ENCODE results near the gene AVEN.

AVEN gene

DNA sequence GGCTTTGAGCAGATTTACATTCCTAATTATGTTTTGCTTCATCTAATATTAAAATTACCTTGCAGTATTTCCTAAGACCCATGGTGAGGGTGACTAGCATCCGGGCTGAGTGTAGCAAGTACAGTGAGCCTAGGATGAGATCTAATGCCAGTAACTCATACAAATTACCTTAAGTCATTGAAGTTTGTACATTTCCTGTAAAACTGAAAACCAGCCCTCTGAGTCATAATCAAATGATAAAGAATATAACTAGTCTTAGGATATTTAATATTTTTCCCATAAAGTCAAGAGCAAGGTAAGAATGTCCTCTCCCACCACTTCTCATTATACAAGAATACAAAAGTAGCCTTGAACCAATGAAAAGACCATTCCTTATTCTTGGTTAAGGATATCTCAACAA lies 125.5 kb downstream of the AVEN start:
- no peak for DNase-seq (ENCODE audit: low spot score)

DNA sequence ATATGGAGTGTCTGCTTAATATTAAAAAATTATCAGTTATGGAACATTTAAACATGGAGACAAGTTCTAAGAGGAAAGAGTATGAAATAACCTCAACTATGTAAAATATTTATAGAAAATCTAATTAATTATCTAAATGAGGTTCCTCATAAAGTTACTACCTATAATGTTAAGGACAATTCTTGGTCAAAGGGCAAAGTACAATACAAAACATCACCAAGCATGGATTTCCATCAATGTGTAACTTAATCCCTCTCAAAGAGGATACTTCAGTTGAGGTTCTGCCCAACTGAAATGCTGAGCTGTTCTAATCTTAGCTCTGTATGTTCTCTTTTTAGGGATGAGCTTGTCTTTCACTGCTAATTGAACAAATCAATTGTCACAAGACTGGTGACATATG lies 126.7 kb downstream of the AVEN start:
- DNase-seq (ENCODE audit: low spot score), result no peak

DNA sequence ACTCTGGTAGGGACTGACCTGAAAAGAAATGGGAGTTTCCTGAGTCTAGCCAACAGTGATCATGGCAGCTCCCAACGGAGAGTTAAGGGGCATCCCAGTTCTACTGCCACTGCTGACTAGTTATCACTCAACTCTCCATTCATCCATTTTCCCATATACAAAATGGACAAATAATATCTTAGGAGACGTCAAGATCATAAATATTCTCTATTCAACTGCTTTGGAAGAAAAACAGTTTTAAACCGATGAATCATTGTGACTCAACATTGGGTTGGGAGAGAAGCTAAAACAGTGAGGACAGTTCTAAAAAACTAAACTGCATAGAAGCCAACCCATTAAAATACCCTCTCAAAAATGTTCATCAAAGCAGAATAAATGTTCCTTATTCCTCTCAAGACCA lies 128.3 kb downstream of the AVEN start:
- DNase-seq (ENCODE audit: low spot score), result no peak

DNA sequence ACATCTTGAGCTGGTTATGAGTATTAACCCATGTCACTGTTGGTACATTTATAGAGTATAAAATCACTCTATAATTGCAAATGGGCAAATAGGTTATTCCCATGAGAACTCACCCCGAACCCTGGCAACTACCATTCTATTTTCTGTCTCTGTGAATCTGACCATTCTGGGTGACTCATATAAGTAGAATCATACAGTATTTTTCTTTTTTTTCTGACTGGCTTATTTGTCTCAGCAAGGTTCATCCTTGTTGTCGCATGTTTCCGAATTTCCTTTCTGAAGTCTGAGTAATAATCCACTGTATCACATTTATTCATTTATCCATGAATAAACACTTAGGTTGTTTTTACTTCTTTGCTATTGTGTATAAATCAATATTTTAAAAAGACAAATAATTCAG lies 130.6 kb downstream of the AVEN start:
- no peak for DNase-seq (ENCODE audit: low spot score)

DNA sequence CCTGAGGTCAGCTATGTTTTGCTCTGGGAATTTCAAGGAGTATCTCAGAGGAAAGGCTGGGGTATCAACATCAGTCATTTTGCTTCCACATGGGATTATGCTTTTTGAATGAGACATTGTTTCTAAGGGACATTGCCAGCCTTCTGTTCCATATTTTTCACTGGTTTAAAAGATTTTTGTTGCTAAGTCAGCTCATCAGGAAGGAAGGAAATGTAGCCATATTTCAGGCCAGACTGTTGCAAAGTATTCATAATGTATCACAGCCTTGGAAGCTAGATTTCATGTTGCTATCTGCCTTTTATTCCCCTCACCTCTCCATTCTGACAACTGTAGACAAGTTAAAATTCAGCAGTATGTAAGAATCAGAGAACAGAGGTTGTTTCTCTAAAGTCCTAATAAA lies 131.7 kb downstream of the AVEN start:
- DNase-seq (ENCODE audit: low spot score), result no peak

DNA sequence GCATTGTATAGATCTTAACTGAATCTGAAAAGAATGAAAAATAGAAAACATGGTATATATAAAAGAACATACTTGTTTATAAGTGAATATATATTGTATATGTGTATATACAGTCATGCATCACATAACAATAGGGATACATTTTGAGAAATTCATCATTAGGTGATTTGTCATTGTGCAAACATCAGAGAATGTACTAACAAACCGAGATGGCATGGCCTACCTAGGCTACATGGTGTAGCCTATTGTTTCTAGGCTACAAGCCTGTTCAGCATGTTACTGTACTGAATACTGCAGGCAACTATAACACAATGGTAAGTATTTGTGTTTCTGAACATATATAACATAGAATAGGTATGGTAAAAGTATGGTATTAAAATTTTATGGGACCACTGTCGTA lies 135.3 kb downstream of the AVEN start:
- no peak for DNase-seq (ENCODE audit: low spot score)

DNA sequence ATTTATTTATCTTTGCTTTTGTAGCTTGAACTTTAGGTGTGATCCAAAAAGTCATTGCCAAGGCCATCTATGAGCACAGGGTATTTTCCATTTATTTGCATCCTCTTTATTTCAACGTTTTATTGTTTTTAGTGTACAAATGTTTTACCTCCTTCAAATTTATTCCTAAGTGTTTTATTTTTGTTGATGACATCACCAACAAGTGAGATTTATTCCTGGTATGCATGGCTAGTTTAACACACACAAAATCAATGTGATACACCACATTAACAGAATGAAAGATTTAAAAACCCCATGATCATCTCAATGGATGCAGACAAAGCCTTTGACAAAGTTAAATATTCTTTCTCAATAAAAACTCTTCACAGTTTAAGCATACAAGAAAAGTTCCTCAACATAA lies 137.0 kb downstream of the AVEN start:
- no peak for DNase-seq (ENCODE audit: low spot score)

DNA sequence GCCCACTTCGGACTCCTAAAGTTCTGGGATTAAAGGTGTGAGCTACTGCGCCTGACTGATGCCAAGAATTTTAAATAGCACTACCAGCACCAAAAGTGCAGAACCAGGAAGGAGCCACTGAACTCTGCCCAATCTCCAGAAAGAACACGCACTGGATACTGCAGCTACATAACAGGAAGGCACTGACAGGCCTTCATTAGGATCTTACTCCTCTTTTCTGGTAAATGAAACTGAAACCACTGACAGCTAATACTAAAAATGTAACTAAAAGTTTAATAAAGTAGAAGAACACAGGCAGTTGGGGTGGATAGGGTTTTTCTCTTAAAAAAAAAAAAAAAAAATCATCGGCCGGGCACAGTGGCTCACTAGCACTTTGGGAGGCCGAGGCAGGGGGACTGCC lies 144.8 kb downstream of the AVEN start:
- no peak for DNase-seq (ENCODE audit: low spot score)

DNA sequence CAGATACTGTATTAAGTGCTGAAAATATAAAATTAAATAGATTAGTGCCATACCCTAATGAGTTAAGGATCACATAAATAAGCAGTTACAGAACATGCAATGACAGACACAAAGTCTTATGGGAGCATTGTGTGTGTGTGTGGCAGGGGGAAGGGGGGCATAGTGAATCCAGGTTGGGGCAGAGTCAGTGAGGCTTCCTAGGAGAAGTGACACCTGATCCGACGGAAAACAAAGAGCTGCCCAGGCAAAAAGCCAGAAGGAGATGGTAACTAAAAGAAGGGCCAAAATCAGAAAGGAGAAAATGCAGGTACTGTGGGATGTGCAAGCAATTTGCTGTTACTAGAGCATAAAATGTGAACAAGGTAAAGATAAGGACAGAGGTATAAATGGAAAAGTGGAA lies 150.8 kb downstream of the AVEN start:
- DNase-seq (ENCODE audit: low spot score), result no peak

DNA sequence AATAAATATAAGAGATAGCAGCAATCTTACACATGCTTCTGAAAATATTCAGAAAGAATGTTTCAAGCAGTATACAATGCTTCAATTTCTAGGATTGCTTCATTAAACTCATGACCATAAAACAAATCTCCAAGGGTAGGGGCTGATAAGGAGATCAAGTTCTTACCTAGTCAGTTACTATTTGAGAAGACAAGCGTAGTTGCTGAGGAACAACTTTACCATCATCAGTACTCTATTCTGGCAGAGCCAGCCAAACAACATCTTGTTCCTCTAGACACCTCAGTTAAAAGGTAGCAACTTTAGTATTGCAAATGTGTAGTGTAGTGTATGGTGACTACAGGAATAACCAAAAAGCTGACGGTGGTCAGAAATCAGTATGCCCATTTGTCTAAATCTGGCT lies 156.1 kb downstream of the AVEN start:
- no peak for DNase-seq (ENCODE audit: low spot score)

DNA sequence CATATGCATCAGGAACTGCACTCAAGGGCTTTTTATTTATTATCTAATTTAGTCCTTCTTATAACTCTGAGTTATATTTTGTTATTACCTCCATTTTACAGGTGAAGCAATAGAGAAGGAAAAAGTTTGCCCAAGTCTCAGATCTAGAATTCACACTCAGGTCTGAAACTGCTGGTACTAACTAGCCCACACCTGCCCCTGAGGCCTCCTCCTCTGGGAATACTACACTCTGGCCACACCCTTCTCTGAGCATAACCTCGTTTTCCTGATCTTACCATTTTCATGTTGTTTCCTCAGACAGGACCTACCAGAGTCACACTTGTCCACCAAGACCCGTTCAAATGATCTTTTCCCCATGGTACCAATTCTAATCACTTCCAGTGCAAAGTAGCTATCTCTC lies 164.8 kb downstream of the AVEN start:
- DNase-seq (ENCODE audit: low spot score), result no peak

DNA sequence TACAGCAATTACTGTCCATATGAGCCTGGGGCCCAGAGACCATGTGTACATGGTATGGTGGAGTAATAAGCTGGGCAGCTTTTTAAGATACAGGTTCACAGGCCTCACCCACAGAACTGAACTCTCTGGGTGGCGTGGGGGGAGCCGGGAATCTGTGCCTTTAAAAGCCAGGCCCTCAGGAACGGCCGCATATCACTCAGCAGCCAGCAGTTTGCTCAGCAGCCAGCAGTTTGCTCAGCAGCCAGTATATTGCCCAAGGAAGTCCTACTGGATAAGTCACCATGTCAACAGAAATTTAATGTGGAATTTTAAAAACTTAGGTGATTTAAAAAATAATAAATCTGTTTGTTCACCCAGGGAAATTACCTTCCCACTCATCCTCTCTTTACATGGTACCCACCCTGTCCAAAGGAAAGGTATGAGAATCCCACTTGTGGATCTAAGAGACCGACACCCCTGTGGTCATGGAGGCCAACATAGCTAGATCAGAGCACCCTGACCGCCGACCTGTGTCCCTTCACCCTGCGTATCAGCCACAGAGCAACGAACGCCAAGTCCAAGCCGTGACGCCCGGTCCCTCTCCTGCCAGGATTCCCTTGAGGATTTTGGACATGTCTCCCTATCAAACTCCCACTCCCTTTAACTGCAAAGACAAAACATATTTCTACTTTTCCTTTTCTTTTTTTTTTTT lies 166.4 kb downstream of the AVEN start:
- DNase-seq (ENCODE audit: low spot score), result no peak

DNA sequence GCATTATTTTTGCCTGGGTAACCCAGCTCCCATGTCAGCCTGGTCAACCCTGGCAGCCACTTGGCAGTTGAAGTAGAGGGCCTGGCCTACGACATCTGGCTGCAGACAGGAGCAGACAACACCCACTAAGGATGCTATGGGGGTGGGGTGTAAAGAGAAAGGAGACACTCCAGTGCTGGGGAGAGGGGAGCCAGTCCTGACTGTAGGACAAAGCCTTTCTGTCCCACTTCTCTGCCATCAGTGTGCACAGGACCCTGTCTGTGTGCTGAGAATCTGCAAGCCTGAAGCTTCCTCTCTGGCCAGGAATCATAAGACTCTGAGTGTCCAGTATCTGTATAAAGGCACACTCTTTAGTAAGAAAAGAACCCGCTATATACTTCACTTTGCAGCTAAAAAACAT lies 167.0 kb downstream of the AVEN start:
- no peak for DNase-seq (ENCODE audit: low spot score)

DNA sequence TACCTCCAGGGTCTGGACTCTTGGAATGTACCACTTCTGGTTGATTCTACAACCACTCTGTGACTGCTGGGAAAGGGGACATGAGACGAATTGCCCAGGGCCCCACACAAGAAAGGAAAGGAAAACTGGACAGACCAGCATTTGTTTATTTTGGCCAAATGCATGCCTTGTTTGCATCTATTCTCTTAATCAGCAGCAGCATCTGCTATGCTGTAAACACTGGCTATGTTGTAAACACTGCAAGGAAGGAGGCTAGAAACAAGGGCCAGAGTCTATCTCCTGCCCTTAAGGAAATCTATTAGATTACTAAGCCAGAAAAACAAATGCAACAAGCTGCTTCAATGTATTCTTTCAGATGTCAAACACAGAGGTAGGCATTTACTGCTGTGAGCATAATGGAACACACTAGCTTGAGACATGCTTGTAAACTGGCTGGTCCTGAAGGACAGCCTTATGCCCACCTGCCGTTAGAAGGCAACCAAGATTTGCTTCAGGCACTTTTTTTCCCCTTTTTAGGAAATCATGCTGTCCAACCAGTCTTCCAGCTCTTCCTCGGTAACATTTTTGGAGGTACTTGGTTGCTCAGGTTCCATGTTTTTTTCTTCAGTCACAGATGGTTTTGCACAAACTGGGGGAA lies 172.8 kb downstream of the AVEN start:
- DNase-seq (ENCODE audit: low spot score), result no peak

DNA sequence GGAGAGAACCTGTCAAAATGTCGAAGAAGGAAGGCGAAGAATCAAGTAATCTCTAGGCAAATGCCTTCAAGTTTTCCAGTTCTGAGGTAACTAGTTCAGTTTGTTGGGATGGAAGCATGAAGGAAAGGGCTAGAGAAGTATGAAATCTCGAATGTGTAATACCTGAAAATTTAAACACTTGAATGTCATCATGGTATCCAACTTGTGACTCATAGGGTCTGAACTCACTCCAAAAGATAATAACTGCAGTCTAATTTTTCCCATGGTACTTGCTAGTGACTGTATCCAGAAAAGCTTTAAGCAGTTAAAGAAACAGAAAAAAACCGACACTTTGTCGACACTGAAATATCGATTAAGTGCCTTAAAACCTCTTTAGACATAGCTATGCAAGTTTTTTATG lies 173.6 kb downstream of the AVEN start:
- no peak for DNase-seq (ENCODE audit: low spot score)

DNA sequence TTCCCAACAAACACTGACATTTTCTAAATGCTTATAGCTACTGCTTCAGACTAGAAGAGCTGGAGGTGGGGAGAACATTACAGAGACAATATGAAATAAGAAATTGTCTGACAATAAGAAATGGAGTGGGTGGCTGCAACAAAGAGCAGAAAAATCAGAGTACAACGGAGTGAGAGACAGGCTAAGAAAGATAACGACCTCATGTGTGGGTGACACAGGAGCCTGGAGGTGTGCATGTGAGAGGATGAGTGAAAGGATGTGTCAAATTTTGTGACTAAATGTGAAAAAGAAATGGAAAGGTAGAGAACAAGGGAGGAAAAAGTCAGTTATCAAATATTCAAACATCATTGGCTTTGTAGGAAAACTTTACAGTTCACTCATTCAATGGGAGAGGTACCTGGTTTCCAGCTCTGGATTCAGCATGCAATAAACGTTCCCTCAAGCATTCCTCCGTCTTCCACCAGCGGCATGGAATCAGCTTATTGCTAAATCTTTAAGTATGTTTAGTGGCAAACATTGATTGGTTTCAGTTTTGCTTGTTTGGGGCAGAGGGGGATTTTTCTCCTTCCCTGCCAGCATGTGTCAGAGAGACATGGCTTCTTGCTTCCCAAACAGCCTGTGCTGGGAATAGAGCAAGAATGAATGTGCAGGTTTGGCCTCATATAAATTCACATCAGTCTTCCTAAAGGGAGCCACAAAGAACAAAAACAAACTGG lies 174.5 kb downstream of the AVEN start:
- DNase-seq (ENCODE audit: low spot score), result no peak

DNA sequence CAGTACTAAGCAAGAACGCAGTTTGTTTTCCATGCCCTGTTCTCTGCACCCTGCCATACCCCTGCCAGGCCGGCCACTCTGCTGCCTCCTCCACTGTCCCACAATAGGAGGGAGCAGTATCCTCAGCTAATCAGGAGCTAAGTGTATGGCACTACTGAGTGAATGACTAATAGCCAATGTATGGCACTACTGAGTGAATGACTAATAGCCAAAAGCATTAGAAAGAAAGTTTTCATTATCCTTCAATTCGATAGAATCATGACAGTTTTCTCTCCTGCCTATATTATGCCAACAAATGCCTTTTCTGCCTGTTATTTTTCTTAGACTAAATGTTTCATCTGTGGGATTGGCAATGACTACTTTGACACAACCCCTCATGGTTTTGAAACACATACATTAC lies 178.2 kb downstream of the AVEN start:
- no peak for DNase-seq (ENCODE audit: low spot score)

DNA sequence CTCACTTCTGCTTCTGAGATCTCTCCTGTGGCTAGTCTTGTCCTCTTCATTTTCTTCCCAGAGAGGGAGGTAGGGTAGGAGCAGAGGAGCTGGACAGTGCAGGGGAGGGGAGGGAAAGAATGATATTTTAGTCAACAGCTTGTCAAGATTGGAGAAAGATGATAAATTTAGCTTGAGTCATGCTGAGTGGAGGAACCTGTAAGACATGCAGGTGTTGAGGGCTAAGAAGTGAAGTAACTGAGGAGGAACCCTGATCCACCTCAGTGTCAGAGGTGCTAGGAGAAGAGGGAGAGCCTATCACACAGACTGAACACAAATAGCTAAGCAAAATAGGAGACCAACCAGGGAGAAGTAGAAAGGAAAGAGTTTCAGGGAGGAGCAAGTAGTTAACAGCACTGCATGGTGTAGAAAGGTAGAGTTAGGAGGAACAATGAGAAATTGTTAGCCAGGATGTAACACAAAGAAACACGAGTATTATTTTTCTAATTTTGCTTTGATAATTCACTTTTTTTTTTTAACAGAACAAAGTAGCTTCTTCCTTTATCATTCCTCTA lies 178.9 kb downstream of the AVEN start:
- DNase-seq (ENCODE audit: low spot score), result no peak

DNA sequence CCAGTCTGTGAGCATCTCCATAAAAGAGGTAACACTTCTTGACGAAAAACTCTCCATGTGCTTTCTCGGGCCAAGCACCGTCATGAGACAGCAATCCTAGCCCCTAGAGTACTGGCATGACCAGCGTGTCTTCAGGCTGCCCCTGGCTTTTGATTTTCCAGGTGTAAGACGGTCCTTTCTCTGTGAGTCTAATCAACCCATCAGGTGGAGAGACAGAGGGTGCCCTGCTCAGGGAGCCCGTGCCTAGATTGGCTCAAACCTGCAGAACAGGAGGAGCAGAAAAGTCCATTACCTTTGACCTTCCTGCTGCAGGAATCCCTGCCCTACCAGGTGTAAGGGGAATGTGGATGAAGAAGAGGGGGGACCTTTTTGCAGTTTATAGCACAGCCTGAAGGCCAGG lies 180.2 kb downstream of the AVEN start:
- no peak for DNase-seq (ENCODE audit: low spot score)

DNA sequence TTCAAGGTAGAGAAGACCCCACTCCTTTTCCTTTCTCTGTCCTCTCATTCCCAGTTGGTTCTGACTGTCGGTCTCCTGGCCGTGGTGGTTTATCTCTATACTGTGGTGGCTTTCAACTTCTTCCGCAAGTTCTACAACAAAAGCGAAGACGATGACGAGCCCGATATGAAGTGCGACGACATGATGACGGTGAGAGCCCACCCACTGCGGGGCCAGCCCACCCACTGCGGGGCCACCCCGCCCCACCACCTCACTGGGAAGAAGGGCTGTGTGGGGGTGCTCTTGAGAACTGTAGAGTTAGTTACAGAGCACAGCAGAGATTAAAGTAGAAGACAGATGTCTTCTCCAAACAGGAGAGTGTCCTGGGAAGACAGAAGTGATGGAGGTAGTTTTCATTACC lies 181.3 kb downstream of the AVEN start:
- DNase-seq (ENCODE audit: low spot score), result no peak

DNA sequence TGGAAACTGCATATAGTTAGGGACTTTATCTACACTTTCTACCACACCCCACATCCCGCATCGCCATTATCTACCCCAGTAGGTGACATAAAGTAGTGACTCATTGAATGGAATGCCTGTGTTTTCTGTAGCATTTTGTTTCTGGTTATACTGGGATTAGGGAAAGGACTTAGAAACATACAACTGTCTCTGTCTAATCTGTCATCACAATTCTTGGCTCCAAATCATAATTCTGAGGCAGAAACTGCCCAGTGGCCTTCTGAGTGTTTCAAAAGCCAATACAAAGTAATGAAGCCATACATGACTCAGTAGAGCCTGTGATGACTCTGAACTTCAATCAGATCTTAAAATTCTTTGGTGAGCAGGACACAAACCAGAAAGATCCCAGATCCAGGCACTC lies 186.4 kb downstream of the AVEN start:
- no peak for DNase-seq (ENCODE audit: low spot score)

DNA sequence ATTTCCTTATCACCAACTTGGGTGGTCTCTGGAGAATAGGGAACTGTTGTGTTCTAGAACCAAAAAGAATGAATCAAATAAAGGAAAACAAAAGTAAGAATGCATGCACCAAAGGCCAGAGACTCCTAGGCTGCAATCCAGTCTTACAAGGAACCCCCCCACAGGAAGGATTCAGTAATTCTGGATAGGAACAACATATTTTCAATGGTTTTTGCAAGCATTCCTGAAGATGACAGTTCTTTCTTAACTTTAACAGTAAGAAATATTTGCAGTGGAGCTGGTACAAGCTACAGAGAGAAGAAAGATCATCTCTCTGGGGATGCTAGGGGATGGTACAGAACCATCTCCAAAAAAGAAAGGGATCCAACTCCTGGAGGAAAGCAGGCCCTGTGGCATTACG lies 186.9 kb downstream of the AVEN start:
- no peak for DNase-seq (ENCODE audit: low spot score)

DNA sequence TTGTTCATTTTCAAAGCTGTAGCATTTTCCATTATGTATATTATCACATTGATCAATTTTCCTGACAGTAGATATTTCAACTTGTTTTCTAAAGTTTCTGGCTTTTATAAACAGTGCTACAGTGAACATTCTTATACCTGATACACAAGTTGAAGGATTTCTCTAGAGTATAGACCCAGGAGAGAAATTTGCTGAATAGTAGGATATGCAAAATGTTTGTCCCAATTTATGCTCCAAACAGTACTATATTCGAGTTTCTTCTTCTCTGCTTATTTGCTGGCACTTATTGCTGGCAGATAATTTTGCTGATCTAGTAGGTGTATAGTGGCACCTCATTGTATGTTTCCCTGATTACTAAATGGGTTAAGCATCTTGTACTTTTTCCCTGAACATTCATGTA lies 187.9 kb downstream of the AVEN start:
- DNase-seq (ENCODE audit: low spot score), result no peak
